SKM-1 treated with dmso at 0.1 percent for 144 hours (cell line): ENCODE measurements around the gene RNGTT.
A peak's percentile ranks its signal among the peaks of the same experiment; 100 is the strongest.
"Not testable (repeated sequence)": the region's sequence is repeated elsewhere in the genome, so short reads cannot be mapped to it uniquely, and the experiment has no call there.

Experiments used
- DNase-seq: peaks from one replicate; lab custom pipeline; 2025; ENCODE audit not compliant: unreplicated experiment; lab: John Stamatoyannopoulos, UW

The RNGTT gene

DNA sequence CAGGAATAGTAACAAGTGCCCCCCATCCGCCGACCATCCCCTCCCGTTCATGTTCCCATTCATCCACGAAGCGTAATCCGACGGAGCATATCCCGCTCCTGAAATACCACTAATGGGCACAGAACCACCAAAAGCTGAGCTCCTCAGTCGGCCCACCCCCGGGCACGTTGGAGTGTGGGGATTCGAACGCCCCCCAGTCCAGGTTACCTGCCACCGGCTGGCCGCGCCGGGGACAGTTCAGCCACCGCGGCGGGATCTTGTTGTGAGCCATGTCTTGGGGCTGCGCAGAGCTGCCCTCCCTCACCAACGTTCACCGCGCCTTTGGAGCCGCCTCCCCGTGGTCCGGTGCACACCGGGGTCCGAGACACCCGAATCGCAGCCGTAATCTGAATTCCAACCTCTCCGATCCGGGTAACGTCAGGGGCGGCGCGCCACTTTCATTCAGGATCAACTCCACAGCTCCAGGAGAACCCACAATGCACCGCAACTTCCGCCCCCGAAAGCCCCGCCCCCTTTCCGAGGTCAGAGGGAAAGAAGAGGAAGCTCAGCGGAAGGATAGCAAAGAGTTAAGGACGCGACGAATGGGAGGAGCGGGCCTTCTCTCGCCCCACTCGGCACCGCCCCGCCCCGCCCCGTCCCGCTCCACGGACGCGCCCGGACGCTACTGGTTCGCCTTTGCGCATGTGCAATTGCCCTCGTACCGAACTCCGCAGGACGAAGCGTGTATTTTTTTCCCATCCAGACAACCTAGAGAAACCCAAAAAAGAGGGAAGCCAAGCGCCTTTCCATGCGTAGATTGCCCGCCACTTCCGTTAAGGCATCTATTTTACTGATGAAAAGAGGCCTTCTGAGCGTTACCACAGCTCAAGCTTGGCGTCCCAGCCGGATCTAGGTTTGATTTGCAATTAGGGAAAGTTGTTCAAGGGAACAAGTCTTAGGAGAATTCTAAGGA is at the start of gene RNGTT:
TSS of gene RNGTT (minus strand) at position 480 of the 952 bp plus-strand sequence. CDS start at position 271, 209 bp downstream.
- peak; percentile 98 for DNase-seq

DNA sequence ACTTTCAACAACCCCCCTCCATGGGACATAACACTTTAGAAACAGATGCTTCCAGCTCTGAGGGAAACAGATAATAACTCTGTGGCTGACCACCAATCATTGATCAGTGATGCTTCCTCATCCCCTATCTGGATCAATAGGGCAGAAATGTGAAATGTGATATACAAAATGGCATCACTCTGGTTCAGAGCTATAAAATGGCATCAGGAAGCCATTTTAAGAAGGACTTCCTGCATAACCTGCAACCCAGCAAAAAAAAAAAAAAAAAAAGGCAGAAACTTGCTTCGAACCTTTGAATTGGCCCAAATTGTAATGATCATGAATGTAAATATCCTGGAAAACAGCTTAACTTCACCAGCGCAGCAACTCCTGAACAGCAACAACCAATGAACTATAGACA is 48.0 kb upstream of the RNGTT start:
- DNase-seq = no peak

DNA sequence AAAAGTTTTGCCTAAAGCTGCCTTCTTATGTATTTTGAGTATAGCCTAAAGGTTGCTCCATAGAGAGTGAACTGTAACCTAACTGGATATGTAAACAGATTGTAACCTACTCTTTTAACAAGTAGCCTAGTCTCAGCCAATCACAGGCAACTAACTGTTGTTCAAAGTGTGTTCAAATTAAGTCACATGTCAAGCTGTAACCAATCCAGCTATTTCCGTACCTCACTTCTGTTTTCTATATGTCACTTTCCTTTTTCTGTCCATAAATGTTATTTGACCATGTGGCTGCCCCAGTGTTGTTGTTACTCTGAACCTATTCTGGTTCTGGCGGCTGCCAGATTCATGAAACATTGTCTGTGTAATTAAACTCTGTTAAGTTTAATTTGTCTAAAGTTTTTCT is 47.4 kb upstream of the RNGTT start:
- DNase-seq = no peak

DNA sequence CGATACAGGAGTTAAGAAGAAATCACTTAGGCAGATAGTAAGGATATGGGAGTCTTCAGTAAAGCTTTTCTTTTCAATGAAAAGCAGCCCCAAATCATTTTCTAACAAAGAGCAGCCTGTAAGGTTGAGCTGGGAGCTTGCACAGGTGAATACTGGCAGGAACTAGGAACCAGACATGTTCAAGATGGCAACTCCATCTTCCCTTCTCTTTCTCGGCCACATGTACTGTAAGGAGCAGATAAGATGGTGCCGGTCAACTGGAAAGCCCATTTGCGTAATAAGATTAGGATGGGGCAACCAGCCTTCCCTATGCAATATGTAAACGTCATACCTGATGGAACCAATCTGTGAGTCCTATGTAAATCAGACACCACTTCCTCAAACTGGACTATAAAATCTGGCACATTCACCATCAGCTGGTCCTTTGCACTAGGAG is 46.2 kb upstream of the RNGTT start:
- peak; percentile 40 for DNase-seq

DNA sequence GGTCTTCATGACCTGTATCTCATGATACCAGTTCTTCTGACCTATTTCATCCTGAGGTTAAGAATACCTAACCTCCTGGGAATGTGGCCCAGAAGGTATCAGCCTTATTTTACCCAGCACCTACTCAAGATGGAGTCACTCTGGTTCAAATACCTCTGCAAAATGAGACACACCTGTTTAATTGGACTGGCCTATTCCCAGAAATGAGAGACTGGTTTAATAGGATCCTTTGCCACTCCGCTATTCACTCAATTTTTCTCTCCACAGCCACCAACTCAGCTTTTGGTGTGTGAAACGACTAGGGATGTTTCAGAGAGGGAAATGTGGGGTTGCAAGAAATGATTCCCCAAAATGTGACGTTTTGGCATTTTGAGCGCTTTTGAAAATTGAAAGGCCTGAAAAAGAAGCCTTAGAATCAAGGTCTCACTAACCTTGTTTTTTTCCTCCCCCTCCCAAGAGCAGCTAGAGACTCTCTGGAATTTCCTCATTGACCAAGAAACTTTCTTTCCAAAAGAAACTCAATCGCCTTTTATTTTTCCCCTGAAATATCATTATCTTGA is 45.5 kb upstream of the RNGTT start:
- no peak for DNase-seq

DNA sequence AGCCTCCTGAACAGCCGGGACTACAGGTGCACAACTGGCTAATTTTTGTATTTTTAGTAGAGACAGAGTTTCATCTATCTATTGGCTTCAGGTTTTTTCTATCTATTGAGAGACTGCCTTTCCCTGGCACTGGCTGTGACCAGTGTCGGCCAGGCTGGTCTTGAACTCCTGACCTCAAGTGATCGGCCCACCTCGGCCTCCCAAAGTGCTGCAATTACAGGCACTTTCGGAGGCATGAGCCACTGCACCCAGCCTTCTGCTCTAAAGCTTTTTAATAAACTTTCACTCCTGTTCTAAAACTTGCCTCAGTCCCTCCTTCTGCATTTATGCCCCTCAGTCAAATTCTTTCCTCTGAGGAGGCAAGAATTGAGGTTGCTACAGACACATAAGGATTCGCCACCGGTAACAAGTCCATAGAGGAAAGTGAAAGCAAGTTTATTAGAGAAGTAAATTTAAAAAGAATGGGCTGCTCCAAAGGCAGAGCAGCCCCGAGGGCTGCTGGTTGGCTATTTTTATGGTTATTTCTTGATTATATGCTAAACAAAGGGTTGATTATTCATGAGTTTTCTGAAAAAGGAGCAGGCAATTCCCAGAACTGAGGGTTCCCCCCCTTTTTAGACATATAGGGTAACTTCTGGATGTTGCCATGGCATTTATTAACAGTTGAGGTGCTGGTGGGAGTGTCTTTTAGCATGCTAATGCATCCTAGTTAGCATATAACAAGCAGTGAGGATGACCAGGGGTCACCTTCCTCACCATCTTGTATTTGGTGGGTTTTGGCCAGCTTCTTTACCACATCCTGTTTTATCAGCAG is 44.8 kb upstream of the RNGTT start:
- DNase-seq = no peak

DNA sequence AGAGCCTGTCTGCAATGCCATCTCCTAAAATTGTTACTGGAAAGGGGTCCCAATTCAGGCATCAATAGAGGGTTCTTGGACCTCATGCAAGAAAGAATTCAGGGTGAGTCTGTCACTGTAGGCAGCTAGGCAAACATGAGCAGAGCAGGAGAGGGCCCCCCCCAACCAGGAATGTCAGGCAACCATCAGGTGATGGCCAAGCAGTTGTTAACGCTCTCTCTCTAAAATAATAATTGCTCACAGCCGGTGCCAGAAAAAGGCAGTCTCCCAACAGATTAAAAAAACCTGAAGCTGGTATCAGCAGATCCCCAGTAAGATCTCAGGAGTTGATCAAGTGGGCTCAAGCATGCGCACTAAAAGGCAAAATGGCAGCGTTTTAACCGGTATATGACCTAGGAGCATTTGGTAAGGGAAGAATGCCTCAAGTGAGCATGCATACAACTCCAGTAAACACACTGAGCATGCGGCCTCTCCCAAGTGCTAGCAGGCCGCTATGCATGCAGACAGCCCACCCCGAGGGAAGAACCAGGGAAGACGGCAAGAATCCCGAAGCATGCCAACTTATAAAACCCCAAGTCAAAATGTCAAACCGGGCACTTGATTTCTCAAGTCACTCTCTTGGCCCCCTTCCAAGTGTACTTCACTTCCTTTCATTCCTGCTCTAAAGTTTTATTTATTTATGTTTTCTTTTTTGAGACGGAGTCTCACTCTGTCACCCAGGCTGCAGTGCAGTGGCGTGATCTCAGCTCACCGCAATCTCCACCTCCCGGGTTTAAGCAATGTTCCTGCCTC is 44.0 kb upstream of the RNGTT start:
- no peak for DNase-seq

DNA sequence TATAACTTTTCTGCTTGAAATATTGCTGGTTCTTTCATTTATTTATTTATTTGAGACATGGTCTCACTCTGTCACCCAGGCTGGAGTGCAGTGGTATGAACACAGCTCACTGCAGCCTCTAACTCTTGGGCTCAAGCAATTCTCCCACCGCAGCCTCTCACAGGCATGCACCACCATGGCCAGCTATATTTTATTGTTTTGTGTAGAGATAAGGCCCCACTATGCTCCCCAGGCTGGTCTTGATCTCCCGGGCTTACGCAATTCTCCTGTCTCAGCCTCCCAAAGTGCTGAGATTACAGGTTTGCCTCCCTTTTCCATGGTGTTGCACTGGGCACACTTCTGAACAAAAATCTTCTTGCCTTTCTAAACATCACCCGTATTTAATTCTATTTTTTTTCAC is 39.1 kb upstream of the RNGTT start:
- DNase-seq = no peak

DNA sequence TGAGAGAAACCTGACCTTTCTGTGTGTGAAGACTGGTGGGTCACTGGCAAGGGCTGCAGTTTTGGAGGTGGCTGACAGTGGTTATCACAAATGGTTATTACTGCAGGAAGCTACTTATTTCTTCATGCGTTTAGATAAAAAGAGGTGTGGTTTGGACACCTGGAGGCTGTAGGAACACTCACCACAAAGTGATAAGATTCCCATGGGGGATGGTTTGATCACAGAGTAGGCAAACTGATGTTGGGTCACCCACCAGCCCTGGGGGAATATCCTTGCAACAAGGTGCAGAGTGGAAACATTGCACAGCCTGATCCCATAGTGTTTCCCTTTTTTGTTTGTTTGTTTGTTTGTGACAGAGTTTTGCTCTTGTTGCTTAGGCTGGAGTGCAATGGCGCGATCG is 33.9 kb upstream of the RNGTT start:
- DNase-seq = no peak

DNA sequence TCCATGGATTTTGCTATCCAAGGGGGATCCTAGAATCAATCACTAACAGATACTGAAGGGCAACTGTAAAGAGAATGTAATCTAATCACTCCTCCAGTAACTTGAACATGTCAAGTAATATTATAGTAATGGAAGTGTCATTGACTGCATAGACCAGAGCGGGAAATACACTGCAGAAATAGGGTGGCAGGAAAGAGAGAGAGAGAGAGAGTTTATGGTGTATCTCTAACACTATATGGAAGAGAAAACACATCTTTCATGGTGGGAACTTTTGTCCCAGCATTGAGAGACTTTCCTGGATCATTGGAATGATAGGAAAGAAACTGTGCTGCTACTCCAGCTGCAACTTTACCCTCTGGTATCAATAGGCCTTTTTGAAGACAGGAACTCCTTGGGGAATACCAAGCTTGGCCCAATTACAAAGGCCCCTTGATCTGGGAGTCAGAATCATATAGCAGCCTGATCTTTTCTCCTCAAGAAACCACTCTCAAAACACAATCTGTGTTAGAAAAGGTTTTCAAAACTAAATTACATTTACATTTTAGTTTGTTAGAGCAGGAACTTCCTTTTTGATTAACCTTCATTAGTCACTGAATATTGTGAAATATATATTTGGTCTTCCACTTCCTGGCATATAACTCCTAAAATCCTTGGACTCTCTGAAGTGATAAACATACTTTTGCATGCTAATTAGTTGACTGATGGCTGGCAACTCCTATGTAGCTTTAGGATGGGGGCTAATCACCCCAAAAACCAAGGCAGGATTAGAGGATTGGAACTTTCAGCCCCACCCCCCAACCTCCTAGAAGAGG is 29.5 kb upstream of the RNGTT start:
- DNase-seq = no peak

DNA sequence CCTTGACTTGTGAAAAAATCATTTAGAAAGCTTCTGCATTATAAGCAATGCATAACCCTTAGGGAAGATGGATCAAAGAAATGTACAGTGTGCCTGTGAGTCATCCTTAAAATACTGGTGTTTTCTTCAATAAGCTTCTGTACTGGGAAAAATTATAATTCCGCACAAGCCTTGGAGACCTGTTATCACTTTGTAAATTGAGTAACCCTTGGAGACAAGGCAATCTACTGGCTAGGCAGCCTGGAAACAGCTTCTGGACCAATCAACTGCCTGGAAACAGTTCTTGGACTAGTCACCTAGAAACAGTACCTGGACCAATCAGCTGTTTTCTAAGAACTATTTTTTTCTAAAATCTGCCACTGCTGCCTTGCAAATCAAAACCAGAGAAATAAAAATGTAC is 25.8 kb upstream of the RNGTT start:
- no peak for DNase-seq

DNA sequence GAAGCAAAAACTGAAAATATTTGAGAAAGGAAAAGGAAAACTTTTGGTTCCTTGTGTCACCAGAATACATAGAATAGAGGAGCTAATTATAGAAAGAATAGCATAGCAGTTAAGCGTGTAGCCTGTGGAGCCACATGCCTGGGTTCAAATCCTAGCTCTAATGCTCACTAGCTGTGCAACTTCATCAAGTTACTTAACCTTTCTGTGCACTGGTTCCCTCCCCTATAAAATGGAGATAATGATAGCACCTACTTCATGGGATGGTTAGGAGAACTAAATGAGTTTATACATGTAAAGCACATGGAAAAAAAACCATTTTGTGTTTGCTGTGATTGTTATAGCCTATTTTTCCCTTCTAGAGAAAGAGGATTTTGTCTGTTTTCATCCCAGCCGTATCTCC is 24.5 kb upstream of the RNGTT start:
- no peak for DNase-seq

DNA sequence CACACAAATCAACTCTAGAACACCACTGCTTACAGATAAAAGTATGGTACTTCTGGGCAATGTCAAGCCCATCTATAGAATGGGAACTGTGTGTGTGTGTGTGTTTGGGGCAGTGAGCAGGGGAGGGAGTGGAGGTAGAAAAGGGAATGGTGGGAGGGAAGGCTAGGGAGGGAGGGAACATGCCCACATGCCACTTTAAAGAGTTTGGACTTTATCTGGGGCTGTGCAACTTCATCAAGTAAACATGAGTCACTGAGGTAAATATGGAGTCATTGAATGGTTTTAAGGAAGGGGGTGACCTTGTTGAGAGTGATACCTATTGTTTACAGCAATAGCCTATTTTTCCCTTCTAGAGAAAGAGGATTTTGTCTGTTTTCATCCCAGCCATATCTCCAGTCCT is 22.5 kb upstream of the RNGTT start:
- no peak for DNase-seq

DNA sequence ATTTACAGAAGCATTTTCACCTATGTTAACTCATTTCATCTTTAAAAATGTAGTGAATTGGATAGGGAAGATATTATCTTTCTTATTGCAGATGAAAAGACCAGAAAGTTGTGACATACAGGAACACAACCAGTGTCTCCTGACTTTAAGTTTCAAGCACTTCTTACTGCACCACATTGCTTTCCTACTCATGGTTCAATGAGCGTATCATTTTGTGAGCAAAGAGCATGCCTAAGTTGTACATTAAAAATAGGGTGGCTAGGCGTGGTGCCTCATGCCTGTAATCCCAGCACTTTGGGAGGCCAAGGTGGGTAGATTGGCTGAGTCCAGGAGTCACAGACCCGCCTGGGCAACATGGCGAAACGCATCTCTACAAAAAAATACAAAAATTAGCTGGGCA is 21.2 kb upstream of the RNGTT start:
- no peak for DNase-seq

DNA sequence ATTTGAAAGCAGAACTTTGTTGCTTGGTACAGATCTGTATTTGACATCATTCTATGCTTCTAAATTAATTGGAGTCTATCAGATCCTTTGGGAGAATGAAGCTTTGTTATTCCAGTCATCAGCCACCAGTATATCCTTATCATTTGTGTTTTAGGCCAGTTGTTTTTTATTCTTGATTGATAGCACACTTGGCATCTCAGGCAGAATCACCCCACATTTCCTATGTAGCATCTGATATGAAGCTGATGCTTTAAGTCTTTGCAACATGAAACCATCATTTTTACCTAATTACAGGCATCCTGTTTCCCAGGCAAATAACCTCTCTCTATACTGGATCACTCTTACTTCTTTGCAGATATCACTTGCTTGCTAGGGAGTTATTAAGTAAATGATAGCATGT is 20.7 kb upstream of the RNGTT start:
- DNase-seq = no peak

DNA sequence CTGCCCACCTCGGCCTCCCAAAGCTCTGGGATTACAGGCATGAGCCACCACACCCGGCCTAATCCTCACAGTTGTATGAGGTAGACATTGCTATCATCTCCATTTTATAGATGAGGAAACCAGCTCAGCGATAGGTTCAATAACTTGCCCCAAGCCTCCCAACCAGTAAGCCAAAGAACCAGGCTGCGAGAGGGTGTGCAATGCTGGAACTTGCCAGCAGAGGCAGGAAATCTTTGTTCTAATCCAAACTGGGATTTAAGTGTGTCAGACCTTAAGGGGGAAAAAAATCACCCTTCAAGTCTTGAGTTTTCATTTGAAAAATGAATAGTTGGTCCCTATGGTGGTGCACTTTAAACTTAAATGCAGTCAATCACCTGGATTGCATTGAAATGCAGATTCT is 20.1 kb upstream of the RNGTT start:
- peak; percentile 17 for DNase-seq

DNA sequence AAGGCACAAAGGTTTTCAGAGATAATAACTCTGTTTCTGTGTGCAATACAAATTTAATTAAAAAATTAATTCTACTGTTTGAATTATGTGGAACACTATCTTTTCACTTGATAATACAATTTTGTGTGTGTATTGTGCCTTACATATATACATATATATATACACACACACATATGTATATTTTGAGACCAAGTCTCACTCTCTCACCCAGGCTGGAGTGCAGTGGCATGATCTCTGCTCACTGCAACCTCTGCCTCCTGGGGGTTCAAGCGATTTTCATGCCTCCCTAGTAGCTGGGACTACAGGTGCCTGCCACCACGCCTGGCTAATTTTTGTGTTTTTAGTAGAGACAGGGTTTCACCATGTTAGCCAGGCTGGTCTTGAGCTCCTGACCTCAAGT is 19.7 kb upstream of the RNGTT start:
- DNase-seq = not testable (repeated sequence)

DNA sequence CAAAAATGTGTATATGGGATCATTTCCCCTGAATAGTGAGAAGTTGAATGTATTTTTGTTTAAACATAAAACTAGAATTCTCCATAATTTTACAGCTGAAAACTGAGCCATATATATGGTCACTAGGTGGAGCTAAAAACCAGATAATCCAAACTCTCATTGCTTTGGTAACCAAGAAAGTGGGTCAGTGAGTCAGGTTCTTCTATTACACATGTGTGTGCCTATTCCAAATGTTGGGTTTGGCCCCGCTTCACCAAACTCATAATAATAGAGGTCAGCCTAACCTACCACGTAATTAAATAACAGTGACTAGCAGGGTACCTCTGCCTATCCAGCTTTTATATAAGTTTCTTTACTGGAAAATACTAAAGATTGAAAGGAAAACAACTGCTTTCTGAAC is 19.3 kb upstream of the RNGTT start:
- peak; percentile 72 for DNase-seq

DNA sequence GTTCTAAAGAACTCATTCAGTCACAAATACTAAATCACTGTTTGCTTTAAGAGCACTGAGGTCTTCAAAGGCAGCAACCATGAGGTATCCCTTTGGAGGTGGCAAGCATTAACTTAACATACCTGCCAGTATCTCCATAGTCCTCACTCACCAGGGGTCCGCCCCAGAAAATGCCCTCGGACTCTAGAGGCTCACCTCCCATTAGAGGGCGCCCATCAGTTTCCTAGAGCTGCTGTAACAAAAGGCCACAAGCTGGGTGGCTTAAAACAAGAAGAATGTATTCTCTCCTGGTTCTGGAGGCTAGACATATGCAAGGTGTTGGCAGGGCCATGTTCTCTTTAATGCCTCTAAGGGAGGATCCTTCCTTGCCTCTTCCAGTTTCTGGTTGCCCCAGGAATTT is 12.0 kb upstream of the RNGTT start:
- DNase-seq = no peak
